ENCODE measurements around the gene CEMIP2. TPM values are rescaled to one million over a fixed set of nuclear protein-coding genes. Genes with fewer than 3 reads are reported as not detected.

Gene CEMIP2
- total and polyA plus RNA-seq, 2 of the 13 experiments (the other 11 are each of a cell fraction or from before 2014, with no cell fraction given) = 94.3 to 128 TPM

- TF ChIP-seq ZSCAN25 (CRISPR knock-in tag; IDR thresholded peaks at IDR 0.05) (no peak), ETV5 (CRISPR knock-in tag; IDR thresholded peaks at IDR 0.05; ENCODE audit: borderline replicate concordance) (no peak), ZNF841 (CRISPR knock-in tag; IDR thresholded peaks at IDR 0.05; ENCODE audit: borderline replicate concordance) (no peak), ZNF234 (CRISPR knock-in tag; conservative IDR thresholded peaks at IDR 0.05) (no peak), ZNF101 (CRISPR knock-in tag; IDR thresholded peaks at IDR 0.05; ENCODE audit: borderline replicate concordance, low read depth) (no peak), MAF1 (CRISPR knock-in tag; IDR thresholded peaks at IDR 0.05; ENCODE audit: borderline replicate concordance) (no peak), ZNF331 (CRISPR knock-in tag; IDR thresholded peaks at IDR 0.05) (no peak), ZNF776 (CRISPR knock-in tag; IDR thresholded peaks at IDR 0.05) (no peak), SNRNP70 (IDR thresholded peaks at IDR 0.05; ENCODE audit: low read depth, low read length) (no peak), SKI (IDR thresholded peaks at IDR 0.05; ENCODE audit: partially characterized antibody) (no peak), ZNF652 (CRISPR knock-in tag; IDR thresholded peaks at IDR 0.05; ENCODE audit: borderline replicate concordance, low read depth) (no peak), CBFB (CRISPR knock-in tag; IDR thresholded peaks at IDR 0.05) (no peak), KLF13 (CRISPR knock-in tag; IDR thresholded peaks at IDR 0.05) (no peak), ARID3A (IDR thresholded peaks at IDR 0.05; ENCODE audit: low read depth, low read length) (peak; percentile 43; the same call in 1 of the 2 replicates), CTCF (CRISPR knock-in tag; IDR thresholded peaks at IDR 0.05) (no peak), PRDM4 (CRISPR knock-in tag; IDR thresholded peaks at IDR 0.05; ENCODE audit: borderline replicate concordance) (no peak), MATR3 (CRISPR knock-in tag; IDR thresholded peaks at IDR 0.05) (no peak), ESRRA (CRISPR knock-in tag; IDR thresholded peaks at IDR 0.05; ENCODE audit: low read depth) (no peak), FOXO4 (CRISPR knock-in tag; conservative IDR thresholded peaks at IDR 0.05) (no peak), FOXP4 (CRISPR knock-in tag; IDR thresholded peaks at IDR 0.05) (peak; percentile 26; the same call in 1 of the 2 replicates), SMAD9 (CRISPR knock-in tag; IDR thresholded peaks at IDR 0.05) (no peak)
Measured at GRCh38 chr9:71680189-71680980, 87.9 kb downstream of the CEMIP2 start (continued).
